Activated B cell treated with CpG ODN at 0.5 μM for 24 hours (primary cell): ENCODE measurements around the gene COX8C. TPM values are rescaled to one million over a fixed set of nuclear protein-coding genes. Genes with fewer than 3 reads are reported as not detected.

Source experiments
- ATAC-seq: fragments of 200-7000 bp; cut with Tn5 transposase; one replicate; pipeline ENCODE4 v1.10.0; 2021; ENCODE audit warnings: low read depth, mild to moderate bottlenecking, moderate library complexity
- CTCF ChIA-PET: fragments of 350-600 bp; sonication (Branson Sonifier 250); formaldehyde crosslinking; loops from one replicate; lab custom pipeline; 2021; ENCODE audit warnings: antibody characterized with exemption; lab: Charles Lee
- POLR2A ChIA-PET: fragments of 350-600 bp; sonication (Branson Sonifier 250); formaldehyde crosslinking; loops from one replicate; lab custom pipeline; 2021; ENCODE audit warnings: antibody characterized with exemption; lab: Charles Lee
- DNase-seq: peaks from one replicate; pipeline ENCODE4 v3.0.0; 2022
- H3K27ac Mint-ChIP-seq: one replicate; pipeline ENCODE4 v1.8.0; 2020; ENCODE audit warnings: mixed read lengths
- H3K27me3 Mint-ChIP-seq: one replicate; pipeline ENCODE4 v1.8.0; 2021; ENCODE audit warnings: mixed read lengths
- H3K36me3 Mint-ChIP-seq: one replicate; pipeline ENCODE4 v1.8.0; 2021; ENCODE audit warnings: low read depth, mixed read lengths
- H3K4me1 Mint-ChIP-seq: one replicate; pipeline ENCODE4 v1.8.0; 2021; ENCODE audit warnings: mixed read lengths
- H3K4me3 Mint-ChIP-seq: one replicate; pipeline ENCODE4 v1.8.0; 2020; ENCODE audit warnings: mild to moderate bottlenecking, mixed read lengths
- H3K9me3 Mint-ChIP-seq: one replicate; pipeline ENCODE4 v1.8.0; 2020; ENCODE audit warnings: mixed read lengths
- CTCF ChIP-seq: fragments of 200-600 bp; IDR thresholded peaks from one replicate; pipeline ENCODE4 v1.8.0; 2022; ENCODE audit warnings: antibody characterized with exemption, mild to moderate bottlenecking
- intact Hi-C: fragments of 100-400 bp; cut with micrococcal nuclease; formaldehyde crosslinking; loops from one replicate; pipeline ENCODE4 v1.15.1; 2024
- total RNA-seq: library from RNA; stranded (reverse); gene quantifications from 2 replicates; pipeline ENCODE4 v1.2.3, GENCODE V29; 2022

The COX8C gene
- total RNA-seq, 1 donor from 2014 or later = not detected

GRCh38 chr14:93320489-93320888, 26.5 kb upstream of the COX8C start:
- TF ChIP-seq CTCF = no peak
- ChIA-PET POLR2A (no interaction called here), CTCF (interaction anchor here (1.6 kb wide), 1 partner anchor 298 kb away, joined by 3 read pairs; no protein-coding TSS in a partner anchor)
- Mint-ChIP-seq H3K36me3 (peaks cover 29% of the 10 kb centered on the region), H3K27ac (peak overlapping the region; percentile 26), H3K4me1 (peaks cover 59% of the 10 kb centered on the region), H3K4me3 (peak overlapping the region; percentile 24), H3K9me3 (no peaks in the 10 kb centered on the region), H3K27me3 (no peaks in the 10 kb centered on the region)
- ATAC-seq (no peak), DNase-seq (no peak)
- intact Hi-C loops = no loop called here

- H3K9me3 Mint-ChIP-seq = no peaks in the 10 kb centered on the region
- DNase-seq (no peak), ATAC-seq (no peak)
- H3K4me3 Mint-ChIP-seq = no peak overlapping the region
- peak overlapping the region; percentile 9 for H3K27ac Mint-ChIP-seq
- no peaks in the 10 kb centered on the region for H3K27me3 Mint-ChIP-seq
- TF ChIP-seq CTCF = no peak
- peaks cover 24% of the 10 kb centered on the region for H3K36me3 Mint-ChIP-seq
- intact Hi-C loops = no loop called here
- H3K4me1 Mint-ChIP-seq = peaks cover 61% of the 10 kb centered on the region
- POLR2A ChIA-PET = no interaction called here
- CTCF ChIA-PET = interaction anchor here (0.7 kb wide), 1 partner anchor 73 kb away, joined by 3 read pairs; no protein-coding TSS in a partner anchor
These were observed 23.9 kb upstream of the COX8C start for GRCh38 chr14:93322929-93323599.

- intact Hi-C loops = no loop called here
These were observed 23.3 kb upstream of the COX8C start for GRCh38 chr14:93323600-93324174.

GRCh38 chr14:93326196-93326595, 20.8 kb upstream of the COX8C start:
- ATAC-seq = no peak
- no peak for TF ChIP-seq CTCF
- Mint-ChIP-seq H3K36me3 (peaks cover 23% of the 10 kb centered on the region), H3K9me3 (no peaks in the 10 kb centered on the region), H3K27me3 (no peaks in the 10 kb centered on the region), H3K27ac (no peak overlapping the region), H3K4me1 (peaks cover 55% of the 10 kb centered on the region), H3K4me3 (no peak overlapping the region)
- no peak for DNase-seq
- intact Hi-C loops = no loop called here
- CTCF ChIA-PET = no interaction called here
- POLR2A ChIA-PET = interaction anchor here (0.7 kb wide), 1 partner anchor 9 kb away, joined by 4 read pairs; no protein-coding TSS in a partner anchor

More at GRCh38 chr14:93323600-93324174, 23.3 kb upstream of the COX8C start:
- DNase-seq (no peak), ATAC-seq (no peak)
- Mint-ChIP-seq H3K4me3 (no peak overlapping the region), H3K27me3 (no peaks in the 10 kb centered on the region), H3K9me3 (no peaks in the 10 kb centered on the region), H3K4me1 (peaks cover 56% of the 10 kb centered on the region), H3K36me3 (peaks cover 24% of the 10 kb centered on the region), H3K27ac (peak overlapping the region; percentile 9)
- ChIA-PET CTCF (no interaction called here), POLR2A (no interaction called here)
- no peak for TF ChIP-seq CTCF

DNA sequence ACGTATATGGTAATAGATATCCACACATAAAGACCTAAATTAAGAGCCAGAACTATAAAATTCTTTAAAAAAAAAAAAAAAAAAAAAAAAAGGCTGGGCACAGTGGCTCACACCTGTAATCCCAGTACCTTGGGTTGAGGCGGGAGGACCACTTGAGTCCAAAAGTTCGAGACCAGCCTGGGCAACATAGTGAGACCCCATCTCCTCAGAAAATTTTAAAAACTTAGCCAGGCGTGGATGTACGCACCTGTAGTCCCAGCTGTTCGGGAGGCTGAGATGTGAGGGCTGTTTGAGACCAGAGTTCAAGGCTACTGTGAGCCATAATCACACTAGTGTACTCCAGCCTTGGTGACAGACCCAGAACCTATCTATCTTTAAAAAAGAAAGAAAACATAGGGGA, 18.4 kb upstream of the COX8C start:
- CTCF ChIA-PET = no interaction called here
- peaks cover 22% of the 10 kb centered on the region for H3K36me3 Mint-ChIP-seq

More for the DNA sequence above, 18.4 kb upstream of the COX8C start:
- Mint-ChIP-seq H3K27ac (no peak overlapping the region), H3K27me3 (no peaks in the 10 kb centered on the region), H3K4me1 (peaks cover 58% of the 10 kb centered on the region), H3K4me3 (no peak overlapping the region), H3K9me3 (no peaks in the 10 kb centered on the region)
- no peak for ATAC-seq
- DNase-seq = no peak
- TF ChIP-seq CTCF = no peak
- intact Hi-C loops = no loop called here
- POLR2A ChIA-PET = no interaction called here
